Stimulated activated CD8-positive, alpha-beta memory T cell treated with anti-CD3 and anti-CD28 coated beads, Interleukin-7, amount 100 ng/mL, for 48 hours (primary cell): Measurements from ENCODE around the gene GLDC.
"Not testable (repeated sequence)": the region's sequence is repeated elsewhere in the genome, so short reads cannot be mapped to it uniquely, and the experiment has no call there.

Experiments
- DNase-seq, 2 donors: peaks; one replicate each; pipeline ENCODE4 v3.0.0-alpha.2; 2020; ENCODE audit warnings: low read depth in 1 of 2; ENCODE audit errors: extremely low read depth in 1 of 2

GLDC gene

DNA sequence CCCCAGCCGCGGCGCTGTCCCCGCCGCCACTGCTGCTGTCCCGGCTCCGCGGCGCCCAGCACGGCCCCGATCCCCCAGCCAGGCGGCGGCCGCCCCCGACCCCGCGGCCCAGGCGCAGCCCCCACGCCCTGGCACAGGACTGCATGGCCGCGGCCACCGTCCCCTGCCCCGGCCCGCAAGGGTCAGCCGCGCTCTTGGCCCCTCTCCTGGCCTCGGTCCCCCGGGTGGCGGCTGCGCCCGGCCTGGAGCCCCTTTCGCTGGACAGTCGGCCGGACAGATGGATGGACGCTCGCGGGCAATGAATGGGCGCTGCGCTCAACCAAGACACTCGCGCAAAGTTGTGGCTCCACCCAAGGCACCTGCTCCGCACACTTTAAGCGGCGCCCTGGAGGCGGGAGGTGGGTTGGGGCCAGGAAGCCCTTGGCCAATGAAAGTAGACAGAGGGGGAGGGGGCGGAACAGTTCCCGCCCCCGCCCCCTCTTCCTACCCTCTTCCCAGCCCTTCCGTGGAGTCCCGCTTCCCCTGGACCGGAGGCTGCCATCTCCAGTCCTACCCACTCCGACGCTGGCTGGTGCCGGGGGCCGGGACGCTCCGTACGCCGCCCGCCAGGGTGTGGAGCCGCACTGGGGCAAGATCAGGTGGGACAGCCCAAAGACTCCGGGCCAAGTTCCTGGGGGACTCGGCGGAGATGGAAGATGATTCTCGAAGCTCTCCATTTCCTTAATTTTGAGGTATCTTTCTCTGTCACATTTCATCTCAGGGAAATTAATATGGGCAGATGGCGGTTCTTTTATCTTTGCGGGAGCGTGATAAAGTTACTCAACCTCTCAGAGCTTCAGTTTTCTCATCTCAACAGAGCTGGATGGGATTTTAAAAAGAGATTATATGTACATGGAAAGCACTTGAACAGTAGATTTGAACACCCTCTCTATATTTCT, at the start of gene GLDC:
Gene GLDC, minus strand, starts transcription at position 375 of the 938 bp plus-strand sequence. Its CDS starts 230 bp downstream, at position 145.
- peak in 1 of 2 donors; percentile 21 for DNase-seq

- DNase-seq: no peak
Observed at GRCh38 chr9:6692881-6693361, 47.4 kb upstream of the GLDC start.

GRCh38 chr9:6692433-6692832, 46.9 kb upstream of the GLDC start:
- no peak for DNase-seq

DNA sequence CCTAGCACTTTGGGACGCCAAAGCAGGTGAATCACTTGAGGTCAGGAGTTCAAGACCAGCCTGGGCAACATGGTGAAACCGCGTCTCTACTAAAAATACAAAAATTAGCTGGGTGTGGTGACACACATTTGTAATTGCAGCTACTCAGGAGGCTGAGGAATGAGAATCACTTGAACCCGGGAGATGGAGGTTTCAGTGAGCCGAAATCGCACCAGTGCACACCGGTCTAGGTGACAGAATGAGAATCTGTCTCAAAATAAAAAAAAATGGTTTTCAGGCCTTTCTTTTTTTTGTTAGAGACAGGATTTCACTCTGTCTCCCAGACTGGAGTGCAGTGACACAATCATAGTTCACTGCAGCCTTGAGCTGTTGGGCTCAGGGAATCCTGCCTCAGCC, 45.1 kb upstream of the GLDC start:
- DNase-seq: not testable (repeated sequence)

GRCh38 chr9:6689893-6690674, 44.6 kb upstream of the GLDC start:
- DNase-seq: no peak

DNA sequence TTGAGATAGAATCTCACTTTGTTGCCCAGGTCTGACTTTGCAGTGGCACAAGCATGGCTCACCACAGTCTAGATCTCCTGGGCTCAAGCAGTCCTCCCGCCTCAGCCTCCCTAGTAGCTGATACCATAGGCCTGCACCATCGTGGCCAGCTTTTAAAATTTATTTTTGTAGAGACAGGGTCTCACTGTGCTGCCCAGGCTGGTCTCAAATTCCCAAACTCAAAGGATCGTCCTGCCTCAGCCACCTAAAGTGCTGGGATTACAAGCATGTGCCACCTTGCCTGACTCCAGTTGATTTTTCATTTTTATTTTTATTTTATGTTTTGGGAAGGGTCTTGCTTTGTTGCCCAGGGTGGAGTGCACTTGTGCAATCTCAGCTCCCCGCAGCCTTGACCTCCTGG, 41.7 kb upstream of the GLDC start:
- no peak for DNase-seq

DNA sequence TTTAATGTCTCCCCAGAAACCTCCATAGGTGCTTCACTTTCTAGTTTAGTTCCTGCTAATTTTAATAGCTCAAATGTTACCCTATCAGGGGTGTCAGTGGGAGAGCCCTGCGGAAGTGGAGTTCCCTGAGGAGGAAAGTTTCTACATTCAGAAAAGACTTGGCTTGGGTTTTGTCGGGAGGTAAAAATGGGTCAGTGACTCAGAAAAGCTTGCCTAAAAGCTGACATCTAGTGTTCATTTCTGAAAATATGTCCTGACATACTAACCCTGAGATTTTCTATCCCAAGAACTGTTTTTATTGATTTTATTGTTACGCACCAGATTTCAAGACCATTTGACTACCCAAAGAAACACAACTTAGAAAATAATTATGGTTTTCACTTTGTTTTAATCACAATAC, 40.9 kb upstream of the GLDC start:
- DNase-seq: no peak

DNA sequence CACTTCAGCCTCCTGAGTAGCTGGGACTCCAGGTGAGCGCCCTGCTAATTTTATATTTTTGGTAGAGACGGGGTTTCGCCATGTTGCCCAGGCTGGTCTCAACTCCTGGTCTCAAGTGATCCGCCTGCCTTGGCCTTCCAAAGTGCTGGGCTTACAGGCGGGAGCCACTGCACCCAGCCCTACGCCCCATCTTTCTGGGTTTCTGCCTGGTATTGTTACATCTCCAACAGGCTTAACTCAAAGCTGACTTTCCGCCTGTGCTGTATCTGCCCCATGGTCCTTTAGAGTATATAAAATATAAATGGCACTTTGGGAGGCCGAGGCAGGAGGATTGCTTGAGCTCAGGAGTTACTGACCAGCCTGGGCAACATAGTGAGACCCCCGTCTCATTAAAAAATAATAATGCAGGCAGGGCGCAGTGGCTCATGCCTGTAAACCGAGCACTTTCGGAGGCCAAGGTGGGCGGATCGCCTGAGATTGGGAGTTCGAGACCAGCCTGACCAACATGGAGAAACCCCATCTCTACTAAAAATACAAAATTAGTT, 36.5 kb upstream of the GLDC start:
- no peak for DNase-seq

- peak; percentile 79 to 93 for DNase-seq
Observed at GRCh38 chr9:6681147-6681956, 35.8 kb upstream of the GLDC start.

DNA sequence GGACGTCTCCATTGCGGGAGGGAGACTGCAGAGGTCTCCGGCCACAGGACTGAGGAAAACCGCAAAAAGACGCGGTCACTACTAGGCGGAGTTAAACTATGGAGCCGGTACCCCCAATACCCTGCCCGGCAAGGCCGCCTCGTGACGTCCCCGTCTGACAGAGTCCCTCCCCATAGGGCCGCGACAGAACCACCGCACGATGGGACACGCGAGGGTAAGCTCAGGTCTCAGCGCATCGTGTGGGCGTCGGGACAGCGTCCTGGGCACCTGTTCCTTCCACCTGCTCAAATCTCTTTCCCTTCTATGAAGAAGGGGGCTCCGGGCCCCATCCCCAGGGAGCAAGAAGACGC, 35.2 kb upstream of the GLDC start:
- peak in 1 of 2 donors; percentile 77 for DNase-seq

DNA sequence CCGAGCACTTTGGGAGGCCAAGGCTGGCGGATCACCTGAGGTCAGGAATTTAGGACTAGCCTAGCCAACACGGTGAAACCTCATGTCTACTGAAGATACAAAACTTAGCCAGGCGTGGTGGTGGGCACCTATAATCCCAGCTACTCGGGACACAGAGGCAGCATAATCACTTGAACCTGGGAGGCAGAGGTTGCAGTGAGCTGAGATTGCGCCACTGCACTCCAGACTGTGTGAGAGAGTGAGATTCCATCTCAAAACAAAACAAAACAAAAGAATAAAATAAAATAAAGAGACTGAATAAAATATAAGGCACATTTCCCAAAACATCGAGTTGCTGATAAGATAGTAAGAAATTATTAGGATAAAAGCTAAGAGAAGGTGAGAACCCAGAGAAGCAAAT, 32.3 kb upstream of the GLDC start:
- no peak for DNase-seq

GRCh38 chr9:6676254-6676921, 30.9 kb upstream of the GLDC start:
- no peak for DNase-seq

GRCh38 chr9:6675268-6675667, 29.7 kb upstream of the GLDC start:
- DNase-seq: no peak

DNA sequence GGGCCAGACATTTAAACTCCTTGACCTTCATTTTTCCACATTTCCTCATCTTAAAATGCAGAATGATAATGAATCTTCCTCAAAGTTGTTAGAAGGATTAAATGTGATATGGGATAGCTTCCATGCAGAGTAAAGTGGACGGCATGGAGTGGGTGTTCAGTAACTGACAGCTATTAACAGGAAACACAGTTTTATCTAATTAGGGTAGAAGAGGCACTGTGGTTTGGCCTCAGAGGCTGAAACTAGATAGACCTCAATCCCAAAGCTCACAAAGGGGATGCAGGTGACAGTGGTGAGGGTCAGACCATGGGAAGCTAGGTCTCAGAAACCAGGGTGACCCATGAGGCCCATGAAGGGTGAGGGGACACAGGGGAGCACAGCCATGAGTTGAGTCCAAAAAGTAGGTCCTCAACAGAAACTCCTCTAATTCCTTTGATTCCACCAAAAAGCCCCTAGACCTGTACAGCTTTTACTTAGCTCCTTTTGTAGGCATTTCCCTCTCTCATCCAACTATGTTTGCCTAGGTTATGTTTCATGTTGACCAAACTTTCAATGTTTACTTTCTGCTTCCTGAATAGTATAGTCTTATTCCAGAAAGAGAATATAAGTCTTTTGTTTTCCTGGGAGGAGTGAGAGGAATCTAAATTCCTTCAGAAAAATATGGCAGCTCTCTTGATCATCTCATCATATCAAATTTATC, 27.9 kb upstream of the GLDC start:
- DNase-seq: no peak

DNA sequence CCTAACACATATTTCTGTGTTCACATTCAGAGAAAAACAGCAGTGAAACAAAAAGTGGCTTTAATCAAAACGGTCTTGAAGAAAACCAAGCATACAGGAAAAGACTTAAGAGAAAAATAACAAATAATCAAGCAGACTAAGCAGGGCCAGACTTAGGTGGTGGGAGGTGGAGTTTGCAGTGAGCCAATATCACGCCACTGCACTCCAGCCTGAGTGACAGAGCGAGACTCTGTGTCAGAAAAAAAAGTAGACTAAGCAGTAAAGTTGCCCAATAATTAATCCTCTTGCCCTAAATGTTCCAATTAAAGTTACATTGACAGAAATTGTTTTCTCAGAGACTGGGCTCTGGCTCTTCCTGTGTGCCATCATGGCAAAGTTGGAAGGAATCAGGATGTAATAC, 26.6 kb upstream of the GLDC start:
- DNase-seq: no peak

DNA sequence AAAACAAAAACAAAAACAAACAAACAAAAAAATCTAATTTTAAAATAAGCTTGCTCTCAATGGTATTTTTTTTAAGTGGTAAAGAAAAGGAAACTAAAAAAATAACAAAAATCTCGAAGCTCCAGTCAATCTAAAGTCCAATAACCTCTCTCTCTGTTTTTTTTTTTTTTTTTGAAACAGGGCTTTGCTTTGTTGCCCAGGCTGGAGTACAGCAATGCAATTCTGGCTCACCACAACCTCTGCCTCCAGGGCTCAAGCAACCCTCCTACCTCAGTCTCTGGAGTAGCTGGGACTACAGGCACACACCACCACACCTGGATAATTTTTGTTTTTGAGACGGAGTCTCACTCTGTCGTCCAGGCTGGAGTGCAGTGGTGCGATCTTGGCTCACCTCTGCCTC, 25.9 kb upstream of the GLDC start:
- no peak for DNase-seq

- DNase-seq: no peak
Observed at GRCh38 chr9:6669881-6670280, 24.4 kb upstream of the GLDC start.

- no peak for DNase-seq
Observed at GRCh38 chr9:6667633-6668280, 22.2 kb upstream of the GLDC start.

GRCh38 chr9:6667080-6667479, 21.6 kb upstream of the GLDC start:
- DNase-seq: no peak
